ENCODE data around the gene QARS1.

The QARS1 gene

DNA sequence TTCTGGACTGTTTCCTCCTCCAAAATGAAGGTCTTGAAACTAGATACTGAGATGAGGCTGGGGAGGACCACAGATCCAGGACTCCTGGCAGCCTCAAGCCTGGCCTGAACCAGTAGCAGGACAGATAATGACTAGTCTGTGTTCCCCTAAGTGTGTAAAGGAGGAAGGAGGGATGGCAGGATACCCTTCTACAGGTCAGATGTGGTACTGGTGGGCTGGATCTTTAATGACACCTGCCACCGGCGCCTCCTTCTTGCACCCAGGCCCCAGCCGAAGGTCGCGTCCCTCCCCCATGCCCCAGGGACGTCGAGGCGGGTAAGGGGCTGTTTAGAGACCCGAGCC, 15.5 kb upstream of the QARS1 start:
- DNase-seq, result peak in 1 of 2 donors; percentile 22

DNA sequence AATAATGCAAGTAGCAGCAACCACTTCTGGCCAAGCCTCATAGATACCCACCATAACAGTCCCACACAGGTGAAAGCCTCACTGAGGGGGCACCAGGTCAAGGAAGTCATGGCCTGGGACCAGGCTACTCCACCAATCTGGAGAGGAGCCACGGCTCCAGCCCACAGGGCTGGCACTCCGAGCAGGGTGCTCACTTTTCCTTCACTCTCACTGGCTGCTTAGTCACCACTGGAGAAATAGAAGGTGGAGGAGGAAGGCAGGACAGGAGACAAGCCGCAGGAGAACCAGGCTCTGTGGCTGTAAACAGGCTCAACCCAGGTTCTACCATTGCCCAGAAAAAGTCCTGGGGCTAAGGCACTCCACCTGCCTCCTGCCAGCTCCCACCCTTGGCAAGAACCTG, 14.9 kb upstream of the QARS1 start:
- DNase-seq, result no peak

DNA sequence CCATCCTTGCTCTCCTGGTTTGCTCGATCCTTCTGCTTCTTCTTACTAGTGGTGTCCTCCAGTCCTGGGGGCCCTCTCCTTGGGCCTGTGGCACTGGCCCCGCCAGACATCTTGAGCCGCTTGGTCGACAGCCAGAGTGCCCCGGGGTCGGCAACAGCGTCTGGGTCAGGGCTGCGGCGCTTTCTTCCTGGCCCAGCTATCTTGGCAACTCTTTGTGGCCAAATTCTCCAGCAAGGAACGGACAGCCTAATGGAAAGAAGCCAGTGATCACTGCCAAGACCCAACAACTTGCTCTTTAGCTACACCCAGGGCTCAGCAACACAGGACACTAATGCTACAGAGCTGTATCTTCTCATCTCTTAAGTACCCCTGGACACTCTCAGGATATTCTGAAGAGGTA, 14.5 kb upstream of the QARS1 start:
- no peak for DNase-seq

DNA sequence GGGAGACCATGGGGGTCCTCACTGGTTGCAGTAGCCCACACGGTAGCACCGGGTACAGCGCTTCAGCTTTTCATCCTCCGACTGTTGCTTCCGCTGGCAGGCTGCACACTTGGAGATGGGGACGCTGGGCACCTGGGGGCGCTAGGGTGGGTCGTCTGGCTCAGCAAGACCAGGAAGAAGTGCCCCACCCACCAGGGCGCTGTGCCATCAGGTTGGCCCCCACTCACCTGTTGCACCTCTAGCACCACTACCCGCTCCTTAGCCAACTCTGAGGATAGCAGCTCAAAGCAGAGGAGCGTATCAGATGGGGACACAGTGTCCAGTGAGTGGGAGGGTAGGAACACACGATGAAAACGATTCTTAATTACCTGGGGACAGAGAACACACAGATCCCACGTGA, 7.7 kb upstream of the QARS1 start:
- DNase-seq, result no peak

DNA sequence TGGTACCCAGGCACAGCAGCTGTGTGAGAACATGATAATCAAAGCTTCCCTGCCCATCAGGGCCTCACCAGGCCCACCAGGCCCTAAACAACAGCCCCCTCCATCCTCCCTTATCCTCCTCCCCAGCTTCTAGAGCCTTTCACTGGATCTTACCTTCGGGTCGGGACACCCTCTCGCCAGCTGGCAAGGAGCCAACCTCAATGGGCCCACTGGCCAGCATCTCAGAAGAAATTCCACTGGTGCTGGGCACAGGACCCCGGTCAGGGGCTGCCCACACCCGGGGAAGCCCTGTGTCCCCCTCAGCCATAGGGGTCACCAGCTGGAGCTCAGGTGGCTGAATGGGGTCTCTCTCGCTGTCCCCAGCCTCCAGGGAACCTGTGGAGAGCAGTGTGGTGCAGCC, 6.8 kb upstream of the QARS1 start:
- DNase-seq, result no peak

DNA sequence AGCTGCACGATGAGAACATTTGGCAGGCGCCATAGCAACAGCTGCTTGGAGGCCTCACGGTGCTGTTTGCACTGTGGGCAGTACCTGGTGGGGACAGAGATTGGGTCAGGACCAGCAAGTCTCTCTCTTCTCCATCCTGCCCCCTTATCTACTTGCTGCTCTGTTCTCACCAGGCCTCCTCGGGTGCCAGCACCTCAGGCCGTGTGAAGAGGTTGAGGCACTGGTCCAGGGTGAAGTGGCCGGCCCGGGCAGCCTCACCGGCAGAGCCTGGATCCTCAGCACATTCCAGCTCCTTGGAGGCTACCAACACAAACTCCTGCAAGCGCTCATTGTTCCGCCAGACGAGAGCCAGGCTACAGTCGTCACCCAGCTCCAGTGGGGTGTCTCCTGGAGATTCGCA, 6.2 kb upstream of the QARS1 start:
- DNase-seq, result no peak

DNA sequence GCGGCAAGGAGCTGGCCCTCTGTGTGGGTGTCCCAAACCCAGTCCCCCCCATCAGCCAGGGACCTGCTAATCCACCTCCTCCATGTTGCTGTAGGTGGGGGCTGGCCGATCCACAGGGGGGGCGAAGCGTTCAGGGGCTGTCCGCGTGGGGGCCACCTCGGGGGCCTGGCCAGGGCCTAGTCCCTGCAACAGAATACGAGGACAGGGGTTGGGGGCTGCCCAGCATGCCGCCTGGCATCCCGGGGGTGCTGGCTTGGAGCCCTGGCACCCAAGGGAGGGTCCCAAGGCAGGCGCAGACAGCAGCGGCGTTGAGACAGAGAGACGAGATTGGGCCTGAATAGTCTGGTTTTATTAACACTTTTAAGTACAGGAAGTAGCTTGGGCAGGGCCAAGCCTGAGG, 3.8 kb upstream of the QARS1 start:
- DNase-seq, result no peak

DNA sequence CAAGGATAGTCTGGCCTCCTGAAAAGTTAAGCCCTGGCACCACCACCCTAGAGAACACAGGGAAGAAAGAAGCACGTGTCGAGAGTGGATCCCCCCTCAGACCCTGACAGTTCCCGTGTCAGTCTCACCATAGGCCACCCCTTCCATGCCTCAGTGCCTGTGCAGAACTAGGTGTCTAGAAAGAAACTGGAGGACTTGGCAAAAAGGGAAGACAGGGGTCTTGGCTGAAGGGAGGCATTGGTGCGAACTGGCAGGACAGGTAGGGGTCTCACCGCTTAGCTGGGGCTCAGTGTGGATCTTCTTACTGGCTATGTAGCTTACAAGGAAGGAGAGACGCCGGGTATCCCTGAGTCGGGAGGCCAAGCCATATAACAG, 518 bp downstream of the QARS1 start:
- no peak for DNase-seq

DNA sequence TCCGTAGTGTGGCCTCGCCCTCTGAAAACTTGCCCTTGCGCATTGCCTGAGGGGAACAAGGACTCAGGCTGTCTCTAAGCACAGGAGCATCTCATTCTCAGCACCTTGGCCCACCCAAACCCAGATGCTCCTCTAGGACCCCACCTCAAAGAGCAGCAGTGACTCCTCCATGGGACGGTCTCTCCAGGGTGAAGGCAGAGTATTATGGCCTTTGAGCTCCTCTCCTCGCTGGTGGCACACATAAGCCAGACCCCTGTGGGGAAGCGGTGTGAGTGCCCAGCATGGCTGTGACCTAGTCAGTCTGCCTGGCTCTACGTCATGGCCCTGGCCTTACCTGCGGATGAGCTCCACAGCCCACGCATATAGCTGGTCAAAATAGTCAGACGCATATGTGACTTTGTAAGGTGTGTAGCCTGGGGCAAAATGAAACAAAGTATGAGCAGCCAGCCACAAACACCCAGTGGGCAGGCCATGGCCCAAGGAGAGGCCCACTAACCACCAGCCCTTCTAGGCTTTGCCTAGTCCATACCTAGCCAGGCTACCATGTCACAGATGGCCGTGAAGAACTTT, 4.4 kb downstream of the QARS1 start:
- DNase-seq, result no peak

DNA sequence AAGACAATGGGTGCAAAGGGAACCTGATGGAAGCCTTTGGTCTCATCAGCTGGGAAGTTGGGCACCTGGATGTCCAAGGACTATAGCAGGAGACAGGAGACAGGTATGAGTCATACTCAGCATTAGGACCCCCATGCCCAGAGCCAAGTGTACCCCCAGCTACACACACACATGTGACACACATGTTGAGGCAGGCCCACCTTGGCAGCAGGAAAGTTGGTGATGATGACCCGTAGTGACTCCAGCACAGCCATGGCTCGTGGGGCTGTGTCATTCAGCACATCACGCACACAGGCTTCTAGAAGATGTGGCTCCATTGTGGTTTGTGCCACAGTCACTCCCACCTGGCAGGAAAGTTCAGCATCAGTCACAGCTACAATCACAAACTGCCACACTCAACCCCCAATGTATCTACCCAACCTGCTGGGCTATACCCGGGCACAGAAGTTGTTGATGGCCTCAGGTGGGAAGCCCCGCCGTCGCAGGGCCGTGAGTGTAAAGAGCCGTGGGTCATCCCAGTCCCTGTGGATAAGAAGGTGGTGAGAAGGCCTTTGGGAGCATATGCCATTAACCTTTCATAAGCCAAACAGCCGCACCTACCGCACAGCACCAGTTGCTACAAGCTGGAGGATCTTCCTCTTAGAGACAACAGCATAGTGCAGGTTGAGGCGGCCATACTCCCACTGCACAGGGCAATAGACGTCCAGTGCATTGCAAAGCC, 5.5 kb downstream of the QARS1 start:
- no peak for DNase-seq

DNA sequence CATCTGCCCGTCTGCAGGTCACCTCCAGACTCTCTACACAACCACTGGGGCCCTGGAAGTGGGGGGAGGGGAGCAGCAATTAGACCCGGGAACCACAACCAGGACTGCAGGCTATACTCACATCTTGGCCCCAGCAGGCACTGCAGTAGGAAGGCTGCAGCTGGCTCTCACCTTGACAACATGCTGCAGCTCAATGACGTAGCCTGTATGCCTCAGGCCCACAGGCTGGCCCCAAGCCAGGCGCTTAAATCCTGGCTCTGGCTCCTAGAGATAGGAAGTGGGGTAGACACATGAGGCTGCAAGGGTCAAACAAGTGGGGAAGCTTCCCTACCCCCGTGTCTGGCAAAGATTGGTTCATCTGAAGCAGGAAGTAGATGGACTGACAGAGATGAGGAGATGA, 6.1 kb downstream of the QARS1 start:
- DNase-seq, result no peak

DNA sequence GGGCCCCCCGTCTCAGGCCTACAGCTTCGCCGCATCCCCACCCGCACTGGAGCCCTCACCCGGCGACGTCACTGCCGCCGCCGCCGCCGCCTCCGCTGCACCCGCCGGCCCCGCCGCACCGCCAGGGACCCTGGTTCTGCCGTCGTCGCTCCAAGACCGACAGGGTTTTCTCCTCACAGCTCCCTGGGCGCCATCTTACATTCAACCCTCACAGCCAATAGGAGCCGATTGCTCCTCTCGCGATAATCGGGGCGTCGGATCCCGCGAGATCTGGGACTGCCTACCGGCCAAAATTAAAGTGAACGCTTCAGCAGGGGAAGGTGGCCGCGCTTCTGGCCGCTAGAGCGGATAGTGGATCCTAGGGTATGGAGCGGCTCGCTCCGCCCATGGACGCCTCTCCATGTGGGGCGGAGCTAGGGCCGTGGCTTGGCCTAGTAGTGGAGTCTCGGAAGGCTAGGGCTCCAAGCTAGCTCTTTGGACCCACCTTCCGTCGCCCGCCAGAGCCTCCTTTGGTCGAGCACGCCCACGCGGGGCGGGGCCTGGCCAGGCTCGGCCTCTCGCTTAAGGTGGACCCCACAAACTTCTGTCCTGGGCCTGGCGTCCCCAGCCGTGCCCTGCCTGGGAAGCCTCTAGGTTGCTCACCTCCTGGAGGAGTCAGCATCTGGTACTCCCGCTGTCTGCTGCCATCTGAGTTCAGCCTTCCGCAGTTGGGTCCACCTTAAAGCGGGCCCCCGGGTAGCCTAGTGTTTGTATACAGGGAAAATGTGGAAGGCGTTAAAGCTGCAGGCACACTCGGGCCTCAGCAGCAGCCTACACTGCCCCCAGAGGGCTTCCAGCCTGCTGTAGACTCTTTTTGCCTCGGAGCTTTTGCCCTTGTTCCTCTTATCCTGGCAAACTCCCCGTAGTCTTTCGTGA, 10.4 kb downstream of the QARS1 start, which contains the start of gene QRICH1:
QRICH1 (minus strand) TSS at position 219 of the 915 bp plus-strand sequence. CDS start 17,054 bp downstream, outside the sequence.
- DNase-seq, result peak; percentile 97 to 98

DNA sequence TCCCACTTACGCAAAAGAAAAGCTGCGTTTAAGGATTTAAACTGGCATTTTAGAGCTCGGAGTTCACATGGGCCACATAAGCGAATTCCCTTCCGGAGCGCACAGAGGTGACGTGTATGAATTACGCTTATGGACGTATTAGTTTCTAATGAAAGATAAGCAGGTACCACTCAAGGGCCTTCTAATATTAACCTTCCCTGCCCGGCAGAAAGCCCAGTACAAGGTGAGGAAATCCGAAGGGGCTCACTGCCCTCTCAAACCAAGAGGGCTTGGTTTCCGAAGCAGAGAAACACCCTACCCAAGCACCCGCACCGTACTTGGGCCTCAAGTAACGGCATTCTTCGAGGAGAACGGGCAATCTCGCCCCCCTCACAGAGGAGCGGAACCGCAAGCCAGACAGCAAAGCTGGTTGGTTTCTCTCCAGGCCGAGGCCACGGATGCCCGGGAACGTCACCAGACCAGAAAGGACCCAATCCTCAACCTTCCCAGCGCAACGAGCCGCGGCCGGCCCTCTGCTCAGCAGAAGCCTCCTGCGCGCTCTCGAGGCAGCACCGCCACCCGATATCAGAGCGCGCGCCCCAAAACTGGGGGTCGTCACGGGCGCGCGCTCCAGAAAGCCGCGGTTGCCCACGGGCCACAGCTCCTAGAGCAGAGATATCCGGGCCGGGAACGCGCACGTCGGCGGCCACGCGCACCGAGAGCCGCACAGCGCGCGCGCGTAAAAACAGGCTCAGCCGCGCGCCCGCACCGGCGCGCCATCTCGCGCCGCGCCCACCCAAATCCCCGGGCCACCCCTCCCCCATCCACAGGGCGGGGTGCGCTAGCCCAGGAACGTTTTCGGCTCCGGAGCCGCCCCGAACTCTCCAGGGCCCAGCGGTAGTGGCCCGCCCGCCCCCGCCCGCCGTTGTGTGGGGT, 11.4 kb downstream of the QARS1 start:
- DNase-seq, result peak; percentile 83 to 85

DNA sequence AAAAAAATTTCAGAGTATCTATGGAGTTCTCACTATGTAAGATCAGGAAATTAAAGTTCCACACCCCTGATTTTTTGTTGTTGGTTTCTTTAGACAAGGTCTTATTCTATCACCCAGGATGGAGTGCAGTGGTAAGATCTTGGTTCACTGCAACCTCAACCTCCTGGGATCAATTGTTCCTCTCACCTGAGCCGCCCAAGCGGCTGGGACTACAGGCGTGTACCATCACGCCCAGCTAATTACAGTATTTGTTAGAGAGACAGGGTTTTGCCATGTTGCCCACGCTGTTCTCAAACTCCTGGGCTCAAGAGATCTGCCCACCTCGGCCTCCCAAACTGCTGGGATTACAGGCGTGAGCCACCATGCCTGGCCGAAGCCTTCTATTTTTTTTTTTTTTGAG, 23.1 kb downstream of the QARS1 start:
- no peak for DNase-seq

DNA sequence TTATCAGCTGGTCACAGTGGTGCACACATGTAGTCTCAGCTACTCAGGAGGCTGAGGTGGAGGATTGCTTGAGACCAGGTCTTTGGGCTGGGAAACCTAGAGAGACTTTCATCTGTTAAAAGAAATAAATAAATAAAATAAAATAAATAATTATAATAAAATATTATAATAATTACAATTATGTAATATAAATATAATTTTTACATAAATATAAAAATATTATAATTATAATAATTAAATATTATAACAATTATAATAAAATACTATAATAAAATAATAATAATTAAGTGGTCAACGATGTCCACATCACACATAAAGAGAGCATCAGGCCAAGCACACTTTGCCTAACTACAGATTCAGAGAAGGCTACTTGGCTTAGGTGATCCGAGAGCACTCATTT, 25.3 kb downstream of the QARS1 start:
- DNase-seq, result no peak

DNA sequence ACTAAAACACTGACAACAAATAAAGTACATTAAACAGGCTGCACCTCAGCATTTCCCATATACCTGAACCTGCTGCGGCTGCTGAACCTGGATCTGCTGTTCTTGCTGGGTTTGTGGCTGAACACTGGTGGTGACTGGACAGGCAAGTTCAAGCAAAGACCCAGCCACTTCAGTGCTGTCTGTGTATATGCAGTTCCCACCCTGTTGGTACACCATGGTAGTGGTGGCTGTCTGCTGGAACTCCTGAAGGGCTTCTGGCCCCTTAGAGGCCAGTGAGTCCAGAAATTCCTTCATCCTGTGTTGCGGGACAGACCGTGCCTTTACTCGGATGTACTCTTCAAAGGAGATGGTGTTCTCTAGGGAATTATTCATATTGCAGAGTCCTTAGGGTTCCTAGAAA, 27.9 kb downstream of the QARS1 start:
- no peak for DNase-seq

DNA sequence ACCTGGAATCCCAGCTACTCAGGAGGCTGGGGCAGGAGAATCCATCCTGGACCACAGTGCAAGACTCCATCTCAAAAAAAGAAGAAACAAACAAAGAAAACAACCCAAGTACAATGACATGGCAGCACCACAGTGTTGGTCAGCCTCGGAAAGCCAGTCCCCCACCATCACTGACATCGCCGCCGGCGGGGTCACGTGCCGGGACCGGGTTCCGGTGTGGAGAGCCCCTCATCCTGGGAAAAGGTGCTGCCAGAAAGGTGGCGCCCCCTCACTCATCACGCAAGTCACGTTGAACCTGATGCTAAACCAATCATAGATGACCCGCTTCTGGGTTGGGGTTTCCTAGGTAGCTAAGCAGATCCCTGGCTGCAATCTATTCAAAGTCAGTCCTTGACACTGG, 28.4 kb downstream of the QARS1 start:
- DNase-seq, result no peak

DNA sequence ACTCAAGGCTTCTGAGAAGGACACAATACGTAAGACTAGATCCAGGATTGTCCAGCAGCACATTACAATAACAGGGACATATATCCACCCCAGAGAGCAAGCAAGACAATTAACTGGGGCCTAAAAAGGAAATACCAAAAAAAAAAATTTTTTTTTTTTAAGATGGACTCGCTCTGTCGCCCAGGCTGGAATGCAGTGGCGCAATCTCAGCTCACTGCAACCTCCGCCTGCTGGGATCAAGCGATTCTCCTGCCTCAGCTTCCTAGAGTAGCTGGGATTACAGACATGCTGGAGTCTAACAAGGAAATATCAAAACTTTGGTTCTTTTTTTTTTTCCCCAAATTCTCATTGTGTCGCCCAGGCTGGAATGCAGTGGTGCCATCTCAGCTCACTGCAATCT, 46.5 kb downstream of the QARS1 start:
- no peak for DNase-seq

DNA sequence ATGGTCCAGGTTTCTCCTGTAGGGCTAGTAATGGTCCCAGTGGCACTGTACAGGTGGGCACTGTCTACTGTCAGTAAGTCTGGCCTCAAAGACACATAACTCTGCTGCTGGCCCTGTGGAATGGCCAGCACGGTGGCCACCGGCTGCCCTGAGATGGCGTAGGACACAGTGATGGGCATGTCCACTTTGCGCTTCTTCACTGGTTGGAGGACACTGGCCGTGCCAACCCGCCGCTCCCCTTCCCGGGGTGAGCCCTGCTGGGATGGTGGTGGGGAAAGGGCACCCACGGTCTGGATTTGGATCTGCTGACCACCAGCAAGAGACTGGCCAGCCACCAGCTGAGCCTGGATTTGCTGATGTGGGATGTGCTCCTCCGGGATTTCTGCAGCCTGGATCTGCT, 47.3 kb downstream of the QARS1 start:
- DNase-seq, result no peak

DNA sequence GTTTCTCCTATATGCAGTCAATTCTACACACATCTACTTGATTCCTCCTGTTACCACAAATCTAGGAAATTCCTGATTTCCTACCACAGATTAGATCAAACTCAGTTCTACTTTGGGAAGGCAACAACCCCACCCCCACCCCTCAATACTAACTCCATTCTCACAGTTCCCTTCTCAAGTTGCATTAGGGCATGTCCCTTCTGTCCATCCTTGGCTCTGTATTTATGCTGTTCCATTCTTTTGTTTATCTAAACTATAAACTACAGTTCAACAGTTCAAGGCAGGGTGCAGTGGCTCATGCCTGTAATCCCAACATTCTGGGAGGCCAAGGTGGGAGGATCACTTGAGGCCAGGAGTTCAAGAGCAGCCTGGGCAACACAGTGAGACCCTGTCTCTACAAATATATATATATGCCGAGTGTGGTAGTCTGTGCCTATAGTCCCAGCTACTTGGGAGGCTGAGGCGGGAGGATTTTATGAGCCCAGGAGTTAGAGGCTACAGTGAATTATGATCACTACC, 50.2 kb downstream of the QARS1 start:
- no peak for DNase-seq

DNA sequence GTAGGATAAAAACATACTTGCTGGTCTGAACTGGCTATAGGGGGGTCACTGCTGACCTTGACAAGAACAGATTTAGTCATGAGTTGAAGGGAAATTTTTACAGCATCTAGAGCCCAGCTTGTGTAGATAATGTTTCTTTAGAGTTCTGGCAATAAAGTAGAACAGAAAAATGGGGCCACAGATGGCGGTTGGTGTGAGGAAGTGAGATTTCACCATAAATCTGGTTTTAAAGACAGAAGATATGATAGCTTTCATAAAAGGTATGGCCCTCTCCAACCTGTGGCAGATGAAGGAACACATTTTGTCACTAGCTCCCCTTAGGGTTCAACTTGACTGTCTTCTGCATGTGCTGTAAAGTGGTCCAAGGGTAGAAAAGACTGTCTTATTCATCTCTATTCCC, 51.0 kb downstream of the QARS1 start:
- no peak for DNase-seq

Measured in CD4-positive, alpha-beta T cell treated with Interleukin-4 for 1 hour (primary cell).